GM23248 (cell line): Measurements from ENCODE around the gene TLNRD1.

ENCODE experiments used
- EZH2 ChIP-seq: fragments of 200-600 bp; sonication (generic); IDR thresholded peaks from 2 replicates; pipeline ENCODE4 v1.6.1; 2018; ENCODE audit warnings: antibody characterized with exemption, mild to moderate bottlenecking; ENCODE audit not compliant: insufficient read depth, poor library complexity, severe bottlenecking
- EZH2phosphoT487 ChIP-seq: fragments of 200-600 bp; sonication (generic); IDR thresholded peaks from 2 replicates; pipeline ENCODE4 v1.6.1; 2018; ENCODE audit warnings: antibody characterized with exemption, moderate library complexity, mild to moderate bottlenecking, low read depth; ENCODE audit not compliant: insufficient read depth

GRCh38 chr15:81053621-81054020 is 52.9 kb downstream of the TLNRD1 start:
- TF ChIP-seq EZH2 (no peak), EZH2phosphoT487 (no peak)
